ENCODE data around the gene LGALS9B.
"Not testable (repeated sequence)": the region's sequence is repeated elsewhere in the genome, so short reads cannot be mapped to it uniquely, and the experiment has no call there.

LGALS9B gene

GRCh38 chr17:20467447-20467846 lies at the start of gene LGALS9B:
Gene LGALS9B, minus strand, starts transcription at chr17:20467539. Its CDS starts 69 bp downstream, at chr17:20467470.
- in situ Hi-C loops (cut with MboI; ENCODE audit: low sequenced_read_pairs): not testable (repeated sequence)

DNA sequence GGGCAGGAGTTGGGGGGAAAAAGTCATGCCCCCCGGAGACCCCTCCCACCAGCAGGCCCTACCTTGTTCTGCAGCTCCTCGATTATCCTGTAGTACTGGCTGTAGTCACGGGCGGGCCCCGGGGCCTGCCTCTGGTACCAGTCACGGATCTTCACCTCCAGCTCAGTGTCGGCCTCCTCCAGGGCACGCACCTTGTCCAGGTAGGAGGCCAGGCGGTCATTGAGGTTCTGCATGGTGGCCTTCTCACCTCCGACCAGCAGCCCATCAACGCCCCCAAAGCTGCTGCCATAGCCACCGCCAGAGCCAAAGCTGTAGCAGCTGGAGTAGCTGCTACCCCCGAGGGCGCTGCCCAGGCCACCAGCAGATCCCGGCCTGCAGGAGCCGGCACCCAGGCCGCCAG lies 49.6 kb upstream of the LGALS9B start:
- in situ Hi-C loops (cut with MboI; ENCODE audit: low sequenced_read_pairs): not testable (repeated sequence)

DNA sequence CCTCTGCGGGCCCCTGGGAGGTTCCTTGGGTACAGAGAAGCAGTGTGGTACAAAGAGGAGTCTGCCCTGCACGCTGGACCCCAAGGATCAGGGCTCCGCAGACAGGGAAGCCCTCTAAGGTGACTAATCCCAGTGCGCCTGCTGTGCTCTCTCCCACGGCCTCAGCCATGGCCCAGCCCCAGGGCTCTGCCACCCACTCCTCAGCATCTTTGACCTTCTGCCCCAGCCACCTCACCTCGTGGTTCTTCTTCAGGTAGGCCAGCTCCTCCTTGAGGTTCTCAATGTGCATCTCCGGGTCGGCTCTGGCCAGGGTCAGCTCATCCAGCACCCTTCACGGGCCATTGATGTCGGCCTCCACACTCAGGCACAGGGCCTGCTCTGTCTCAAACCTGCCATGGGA lies 47.8 kb upstream of the LGALS9B start:
- in situ Hi-C loops (cut with MboI; ENCODE audit: low sequenced_read_pairs): not testable (repeated sequence)

DNA sequence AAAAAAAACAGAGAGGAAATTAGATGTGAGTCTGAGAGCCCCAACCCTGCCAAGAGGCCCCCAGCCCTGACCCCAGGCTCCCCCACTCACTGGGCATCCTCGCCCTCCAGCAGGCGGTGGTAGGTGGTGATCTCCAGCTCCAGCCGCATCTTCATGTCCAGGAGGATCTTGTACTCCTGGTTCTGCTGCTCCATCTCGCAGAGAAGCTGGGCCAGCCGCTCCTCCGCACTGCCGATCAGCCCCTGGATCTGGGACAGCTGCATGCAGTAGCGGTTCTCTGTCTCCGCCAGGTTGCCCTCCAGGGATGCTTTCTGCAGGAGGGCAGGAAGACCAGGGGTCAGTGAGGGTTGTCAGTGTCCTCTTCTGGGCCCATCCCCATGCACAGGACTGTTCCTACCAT lies 46.2 kb upstream of the LGALS9B start:
- in situ Hi-C loops (cut with MboI; ENCODE audit: low sequenced_read_pairs): not testable (repeated sequence)

DNA sequence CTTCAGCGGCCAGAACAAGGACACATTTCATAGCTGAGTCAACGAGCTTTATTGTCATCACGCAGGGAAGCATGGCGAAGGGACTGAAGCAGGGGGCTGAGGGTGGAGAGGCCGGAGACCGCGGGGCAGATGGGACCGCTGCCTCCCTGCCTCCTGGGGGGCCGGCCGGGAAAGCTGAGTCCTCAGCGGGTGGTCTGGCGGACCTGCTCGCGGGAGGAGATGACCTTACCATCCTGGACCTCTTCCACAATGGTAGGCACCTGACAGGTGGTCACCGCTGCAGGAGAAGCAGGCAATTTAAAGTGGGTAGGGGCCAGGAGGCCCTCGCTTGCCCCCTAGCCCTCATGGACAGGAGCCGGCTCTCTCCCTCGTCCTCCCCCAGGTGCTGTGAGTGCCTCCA lies 45.0 kb upstream of the LGALS9B start:
- in situ Hi-C loops (cut with MboI; ENCODE audit: low sequenced_read_pairs): not testable (repeated sequence)

- in situ Hi-C loops (cut with MboI; ENCODE audit: low sequenced_read_pairs): not testable (repeated sequence)
These were observed 44.4 kb upstream of the LGALS9B start for GRCh38 chr17:20511778-20512177.

DNA sequence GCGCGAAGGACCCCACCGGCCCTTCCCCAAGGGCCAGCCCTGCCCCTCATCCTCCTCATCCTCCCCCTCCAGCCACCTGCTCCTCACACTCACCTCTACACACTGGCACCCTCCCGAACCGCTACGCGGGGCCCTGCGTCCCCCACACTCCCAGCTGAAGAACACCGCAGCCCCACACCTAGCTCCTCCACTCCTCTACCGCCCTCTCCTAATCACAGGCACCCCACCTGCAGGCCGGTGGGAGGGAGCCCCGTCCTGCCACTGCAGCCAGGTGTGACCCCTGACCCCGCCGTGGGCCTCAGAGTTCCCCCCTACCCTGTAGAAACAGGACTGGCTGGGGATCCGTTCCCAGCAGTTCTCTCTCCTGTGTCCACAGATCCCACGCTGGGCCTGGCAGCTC lies 38.0 kb upstream of the LGALS9B start:
- in situ Hi-C loops (cut with MboI; ENCODE audit: low sequenced_read_pairs): not testable (repeated sequence)

DNA sequence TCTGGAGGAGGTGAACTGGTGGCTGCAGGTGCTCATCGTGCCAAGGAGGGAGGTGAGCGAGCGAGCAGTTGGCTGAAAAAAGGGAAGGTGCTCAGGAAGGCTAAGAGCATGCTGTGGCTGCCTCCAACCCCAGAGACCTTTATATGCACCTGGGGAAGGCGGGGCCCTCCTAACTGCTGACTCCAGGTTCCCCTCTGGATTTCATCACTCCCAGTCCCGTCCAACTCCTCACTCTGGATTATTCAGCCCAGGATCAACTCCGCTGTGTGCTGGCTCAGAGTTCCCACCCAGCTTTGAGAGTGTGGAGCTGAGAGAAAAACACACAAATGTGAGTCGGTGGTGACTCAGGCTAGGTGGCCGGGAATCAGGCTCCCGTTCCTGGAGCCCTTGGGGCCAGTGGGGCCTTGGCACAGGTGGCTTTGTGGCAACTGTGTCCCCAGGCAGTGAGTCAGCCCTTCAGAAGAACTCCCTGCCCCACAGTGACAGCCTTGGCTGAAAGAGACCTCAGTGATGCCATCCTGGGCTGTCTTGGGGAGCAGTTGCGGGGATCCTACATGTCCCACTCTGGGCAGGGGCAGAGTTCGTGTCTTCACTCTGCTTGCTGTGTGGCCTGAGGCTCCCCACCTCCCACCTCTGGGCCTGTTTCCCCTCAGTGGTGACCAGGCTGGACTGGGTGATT lies 37.2 kb upstream of the LGALS9B start:
- in situ Hi-C loops (cut with MboI; ENCODE audit: low sequenced_read_pairs): not testable (repeated sequence)

DNA sequence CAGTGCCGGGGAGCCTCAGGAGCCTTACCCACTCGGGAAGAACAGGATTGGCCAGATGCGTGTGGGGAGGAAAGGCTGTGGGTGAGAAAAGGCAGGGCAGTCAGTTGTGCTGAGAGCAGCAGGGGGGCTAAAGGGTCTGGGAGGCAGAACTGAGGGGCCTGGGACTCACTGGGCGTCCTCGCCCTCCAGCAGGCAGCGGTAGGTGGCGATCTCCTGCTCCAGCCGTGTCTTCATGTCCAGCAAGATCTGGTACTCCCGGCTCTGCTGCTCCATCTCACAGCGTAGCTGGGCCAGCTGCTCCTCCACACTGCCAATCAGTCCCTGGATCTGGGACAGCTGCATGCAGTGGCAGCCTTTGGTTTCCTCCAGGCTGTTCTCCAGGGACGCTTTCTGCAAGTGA lies 34.6 kb upstream of the LGALS9B start:
- in situ Hi-C loops (cut with MboI; ENCODE audit: low sequenced_read_pairs): not testable (repeated sequence)

DNA sequence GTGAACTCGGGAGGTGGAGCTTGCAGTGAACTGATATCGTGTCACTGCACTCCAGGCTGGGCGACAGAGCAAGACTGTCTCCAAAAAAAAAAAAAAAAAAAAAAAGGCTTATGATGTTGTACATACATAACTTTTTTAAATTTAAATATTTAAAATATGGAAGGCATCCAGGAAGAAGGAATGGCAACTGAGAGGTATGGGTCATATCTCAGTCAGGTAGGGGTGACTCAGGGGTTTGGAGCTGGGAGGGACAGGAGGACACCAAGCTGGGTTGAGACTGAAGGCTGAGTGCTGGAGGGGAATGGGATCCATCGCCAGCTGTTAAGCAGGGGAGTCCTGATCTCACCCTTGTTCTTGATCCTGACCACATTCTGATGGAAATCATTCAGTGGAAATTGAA lies 33.0 kb upstream of the LGALS9B start:
- in situ Hi-C loops (cut with MboI; ENCODE audit: low sequenced_read_pairs): not testable (repeated sequence)

GRCh38 chr17:20495420-20495819 lies 28.1 kb upstream of the LGALS9B start:
- in situ Hi-C loops (cut with MboI; ENCODE audit: low sequenced_read_pairs): not testable (repeated sequence)

GRCh38 chr17:20494735-20495134 lies 27.4 kb upstream of the LGALS9B start:
- in situ Hi-C loops (cut with MboI; ENCODE audit: low sequenced_read_pairs): not testable (repeated sequence)

- in situ Hi-C loops (cut with MboI; ENCODE audit: low sequenced_read_pairs): not testable (repeated sequence)
These were observed 26.8 kb upstream of the LGALS9B start for GRCh38 chr17:20494147-20494546.

- in situ Hi-C loops (cut with MboI; ENCODE audit: low sequenced_read_pairs): not testable (repeated sequence)
These were observed 25.6 kb upstream of the LGALS9B start for GRCh38 chr17:20492971-20493370.

GRCh38 chr17:20492099-20492498 lies 24.8 kb upstream of the LGALS9B start:
- in situ Hi-C loops (cut with MboI; ENCODE audit: low sequenced_read_pairs): not testable (repeated sequence)

GRCh38 chr17:20484930-20485329 lies 17.6 kb upstream of the LGALS9B start:
- in situ Hi-C loops (cut with MboI; ENCODE audit: low sequenced_read_pairs): not testable (repeated sequence)

DNA sequence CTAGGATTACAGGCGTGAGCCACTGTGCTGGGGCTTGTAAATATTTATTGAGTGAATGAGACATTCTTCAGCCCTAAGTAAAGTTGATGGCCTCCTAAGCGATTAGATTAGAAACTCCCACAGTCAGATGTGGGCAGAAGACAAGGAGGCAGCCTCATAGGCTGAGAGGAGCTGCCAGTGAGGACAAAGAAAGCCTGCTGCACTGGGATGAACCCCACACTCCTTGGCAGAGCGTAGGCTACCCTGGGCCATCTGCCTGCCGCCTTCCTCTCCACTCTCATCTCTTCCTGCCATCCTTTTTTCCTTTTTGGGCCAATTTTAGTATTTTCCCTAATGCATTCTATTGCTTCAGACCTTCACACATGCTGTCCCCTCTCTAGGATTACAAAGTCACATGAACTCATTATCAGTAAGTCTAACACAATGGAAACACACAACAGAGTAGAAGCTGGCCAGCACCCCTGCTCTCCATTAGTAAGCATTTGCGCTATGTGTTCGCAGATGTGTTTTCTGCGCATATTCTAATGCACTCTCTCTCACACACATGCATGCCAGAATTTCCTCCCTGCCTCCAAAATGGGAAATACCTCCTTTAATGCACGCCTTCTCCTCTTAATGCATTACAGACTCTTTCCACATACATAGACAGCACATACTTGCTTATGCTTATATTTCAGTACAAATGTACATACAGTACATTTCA lies 12.7 kb upstream of the LGALS9B start:
- in situ Hi-C loops (cut with MboI; ENCODE audit: low sequenced_read_pairs): not testable (repeated sequence)

DNA sequence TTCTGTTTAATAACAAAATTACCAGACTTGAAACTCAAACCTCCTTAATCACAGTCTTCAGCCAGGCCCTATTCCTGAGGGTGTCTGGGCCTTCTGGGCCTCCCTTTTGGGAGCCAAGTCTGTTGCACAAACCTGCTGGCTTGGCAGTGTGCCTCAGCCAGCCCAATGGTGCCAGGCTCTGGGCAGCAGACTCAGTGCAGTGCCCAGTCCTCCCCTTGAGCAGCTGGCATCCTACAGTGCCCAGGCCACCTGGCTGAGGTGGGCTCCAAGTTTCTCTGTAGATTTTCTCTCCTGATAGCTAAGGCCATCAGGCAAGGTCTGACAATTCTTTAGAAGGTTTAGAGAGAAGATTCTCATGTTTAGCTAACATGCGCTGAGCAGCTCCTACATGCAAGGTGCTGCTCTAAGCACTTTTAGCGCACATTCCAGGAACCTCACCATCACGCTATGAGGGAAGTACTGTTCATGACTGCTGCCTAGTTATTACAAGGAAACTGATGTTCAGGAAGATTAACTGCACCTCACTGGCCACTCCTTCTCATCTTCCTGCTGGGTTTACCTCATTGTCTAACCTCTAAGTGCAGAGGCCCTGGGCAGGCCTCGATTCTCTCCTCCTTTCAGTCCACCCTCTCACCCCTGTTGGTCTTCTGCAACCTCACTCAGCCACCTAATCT lies 10.2 kb upstream of the LGALS9B start:
- in situ Hi-C loops (cut with MboI; ENCODE audit: low sequenced_read_pairs): not testable (repeated sequence)

DNA sequence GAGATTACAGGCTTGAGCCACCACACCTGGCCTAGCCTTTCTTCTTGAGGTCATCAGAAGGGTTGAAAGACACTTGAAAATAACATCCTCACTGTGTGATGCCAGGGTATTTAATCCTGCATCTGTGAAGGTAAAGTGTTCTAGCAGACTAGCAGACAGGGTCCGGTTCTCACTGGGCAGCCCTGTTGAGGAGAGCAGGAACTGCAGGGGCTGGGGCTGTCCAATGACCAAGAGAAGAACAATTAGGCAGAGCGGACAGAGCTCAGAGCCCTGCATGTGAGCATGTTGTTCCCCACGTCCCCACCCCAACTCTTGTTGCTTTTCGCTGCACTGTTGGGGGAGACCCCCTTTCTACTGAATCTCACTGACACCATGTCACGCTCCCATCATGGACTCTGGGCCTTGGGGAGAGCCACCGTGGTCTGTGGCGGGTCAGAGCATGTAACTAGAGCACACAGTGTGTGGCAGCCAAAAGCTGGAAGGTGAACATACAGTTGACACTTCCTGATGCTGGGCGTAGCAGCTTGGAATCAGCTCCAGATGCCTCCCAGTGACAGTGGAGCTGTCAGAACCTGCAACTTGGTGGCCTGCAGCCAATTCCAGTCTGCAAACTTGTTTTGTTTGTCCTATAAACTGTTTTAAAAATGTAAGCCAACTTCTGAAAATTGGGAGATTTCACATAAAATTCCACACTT lies 7.9 kb upstream of the LGALS9B start:
- in situ Hi-C loops (cut with MboI; ENCODE audit: low sequenced_read_pairs): not testable (repeated sequence)

- in situ Hi-C loops (cut with MboI; ENCODE audit: low sequenced_read_pairs): not testable (repeated sequence)
These were observed 6.7 kb upstream of the LGALS9B start for GRCh38 chr17:20474081-20474480.

- in situ Hi-C loops (cut with MboI; ENCODE audit: low sequenced_read_pairs): not testable (repeated sequence)
These were observed 2.6 kb upstream of the LGALS9B start for GRCh38 chr17:20469946-20470345.
